ENCODE results near the gene GOLGA6L24. TPM values are rescaled to one million over a fixed set of nuclear protein-coding genes. Genes with fewer than 3 reads are reported as not detected.
"Not testable (repeated sequence)": the region's sequence is repeated elsewhere in the genome, so short reads cannot be mapped to it uniquely, and the experiment has no call there.

The GOLGA6L24 gene
- total and polyA plus RNA-seq, 5 donors, result 0.05 TPM; not detected in 4

DNA sequence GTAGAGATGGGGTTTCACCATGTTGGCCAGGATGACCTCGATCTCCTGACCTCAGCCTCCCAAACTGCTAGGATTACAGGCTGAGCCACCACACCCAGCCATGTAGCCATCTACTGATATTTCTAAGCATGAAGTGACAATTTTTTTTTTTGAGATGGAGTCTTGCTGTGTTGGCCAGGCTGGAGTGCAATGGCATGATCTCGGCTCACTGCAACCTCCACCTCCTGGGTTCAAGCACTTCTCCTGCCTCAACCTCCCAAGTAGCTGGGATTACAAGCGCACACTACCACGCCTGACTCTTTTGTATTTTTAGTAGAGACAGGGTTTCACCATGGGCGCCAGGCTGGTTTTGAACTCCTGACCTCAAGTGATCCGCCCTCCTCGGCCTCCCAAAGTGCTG, 40.9 kb downstream of the GOLGA6L24 start:
- ATAC-seq; H3K27me3 ChIP-seq (ENCODE audit: control insufficient read depth, insufficient read depth); intact Hi-C loops (cut with DNase I); H3K4me1 ChIP-seq (ENCODE audit: control insufficient read depth, insufficient read depth, low read length); H3K27ac ChIP-seq (ENCODE audit: low read length); H3K4me3 ChIP-seq (ENCODE audit: low read length); DNase-seq; H3K9me3 ChIP-seq (ENCODE audit: control insufficient read depth, low read length): not testable (repeated sequence)
- WGBS, result 96% methylated on average over 7 of the region's 7 CpGs

DNA sequence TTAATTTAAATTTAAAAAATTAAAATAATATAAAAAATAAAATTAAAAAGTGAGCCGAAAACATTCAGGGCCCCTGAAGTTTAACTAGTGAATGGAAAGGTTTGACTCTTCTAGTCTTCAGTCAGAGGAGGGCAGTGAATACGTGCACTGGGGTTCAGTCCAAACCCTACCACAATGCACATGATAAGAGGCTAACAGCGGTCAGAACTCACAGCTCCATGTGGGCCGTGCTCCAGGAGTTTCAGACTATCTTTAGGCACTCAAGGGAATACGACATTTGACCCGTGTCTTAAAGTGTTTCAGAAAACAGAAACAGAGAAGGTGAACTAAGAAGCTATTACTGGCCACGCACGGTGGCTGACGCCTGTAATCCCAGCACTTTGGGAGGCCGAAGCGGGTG, 47.4 kb downstream of the GOLGA6L24 start:
- H3K27ac ChIP-seq (ENCODE audit: low read length); H3K4me3 ChIP-seq (ENCODE audit: low read length); H3K9me3 ChIP-seq (ENCODE audit: control insufficient read depth, low read length); H3K4me1 ChIP-seq (ENCODE audit: control insufficient read depth, insufficient read depth, low read length); intact Hi-C loops (cut with DNase I); H3K27me3 ChIP-seq (ENCODE audit: control insufficient read depth, insufficient read depth): not testable (repeated sequence)
- DNase-seq (peak in 2 of 3 donors; percentile 29 to 56), ATAC-seq (peak; percentile 86 to 92)
- 71% methylated on average over 11 of the region's 11 CpGs for whole genome bisulfite sequencing

GRCh38 chr15:28308718-28309117, 49.2 kb downstream of the GOLGA6L24 start:
- H3K4me1 ChIP-seq (ENCODE audit: control insufficient read depth, insufficient read depth, low read length); H3K27me3 ChIP-seq (ENCODE audit: control insufficient read depth, insufficient read depth); H3K4me3 ChIP-seq (ENCODE audit: low read length); intact Hi-C loops (cut with DNase I); ATAC-seq; H3K27ac ChIP-seq (ENCODE audit: low read length); H3K9me3 ChIP-seq (ENCODE audit: control insufficient read depth, low read length); DNase-seq: not testable (repeated sequence)
- 97% methylated on average over 5 of the region's 5 CpGs for WGBS

Other genes with a start within 250 kb of the GOLGA6L24 start
- gene HERC2, start 35.9 kb downstream of the GOLGA6L24 start, total RNA-seq, result 10 to 100 TPM; 46.7 to 65.3 (median 55.1) TPM
- gene HERC2, start 35.9 kb downstream of the GOLGA6L24 start, polyA plus RNA-seq, result 46.0 TPM
- gene GOLGA8F, start 20.6 kb upstream of the GOLGA6L24 start, total RNA-seq, result not detected
- not detected for gene GOLGA8F, start 20.6 kb upstream of the GOLGA6L24 start, polyA plus RNA-seq
- not detected for gene GOLGA8G, start 174.9 kb upstream of the GOLGA6L24 start, total RNA-seq
- gene GOLGA8G, start 174.9 kb upstream of the GOLGA6L24 start, polyA plus RNA-seq, result not detected
- gene GOLGA6L25, start 195.5 kb upstream of the GOLGA6L24 start, total RNA-seq, result not detected
- gene GOLGA6L25, start 195.5 kb upstream of the GOLGA6L24 start, polyA plus RNA-seq, result not detected